ENCODE measurements around the gene SSTR3. TPM values are rescaled to one million over a fixed set of nuclear protein-coding genes. Genes with fewer than 3 reads are reported as not detected.
A peak's percentile ranks its signal among the peaks of the same experiment; 100 is the strongest.

SSTR3 gene
- total and polyA plus RNA-seq, 2 of the 13 experiments (the other 11 are each of a cell fraction or from before 2014, with no cell fraction given): 0.08 to 0.64 TPM

GRCh38 chr22:37166675-37167066 lies 45.6 kb downstream of the SSTR3 start (continued):
- TF ChIP-seq LRRFIP1 (CRISPR knock-in tag; conservative IDR thresholded peaks at IDR 0.05) (no peak), ARID2 (CRISPR knock-in tag; IDR thresholded peaks at IDR 0.05; ENCODE audit: borderline replicate concordance) (no peak), NFAT5 (CRISPR knock-in tag; IDR thresholded peaks at IDR 0.05) (no peak), PRDM10 (CRISPR knock-in tag; IDR thresholded peaks at IDR 0.05; ENCODE audit: low read depth) (no peak), TBX3 (IDR thresholded peaks at IDR 0.05; ENCODE audit: borderline replicate concordance) (no peak), ISX (CRISPR knock-in tag; conservative IDR thresholded peaks at IDR 0.05) (no peak), ZNF124 (CRISPR knock-in tag; IDR thresholded peaks at IDR 0.05) (no peak), ZBTB39 (CRISPR knock-in tag; IDR thresholded peaks at IDR 0.05) (no peak), ZNF776 (CRISPR knock-in tag; IDR thresholded peaks at IDR 0.05) (no peak), ZNF800 (CRISPR knock-in tag; IDR thresholded peaks at IDR 0.05) (no peak), ZNF704 (CRISPR knock-in tag; IDR thresholded peaks at IDR 0.05; ENCODE audit: borderline replicate concordance) (0 out of 2 replicates have a peak, but pooled peaks have one; percentile 6), ZNF24 (IDR thresholded peaks at IDR 0.05) (no peak)
